GM19240 (cell line): ENCODE results near the gene RABL3.
"Not testable (repeated sequence)": the region's sequence is repeated elsewhere in the genome, so short reads cannot be mapped to it uniquely, and the experiment has no call there.

Experiments
- DNase-seq: peaks from one replicate; pipeline ENCODE4 v3.0.0; 2011; ENCODE audit warnings: low spot score; ENCODE audit not compliant: insufficient read length

The RABL3 gene

DNA sequence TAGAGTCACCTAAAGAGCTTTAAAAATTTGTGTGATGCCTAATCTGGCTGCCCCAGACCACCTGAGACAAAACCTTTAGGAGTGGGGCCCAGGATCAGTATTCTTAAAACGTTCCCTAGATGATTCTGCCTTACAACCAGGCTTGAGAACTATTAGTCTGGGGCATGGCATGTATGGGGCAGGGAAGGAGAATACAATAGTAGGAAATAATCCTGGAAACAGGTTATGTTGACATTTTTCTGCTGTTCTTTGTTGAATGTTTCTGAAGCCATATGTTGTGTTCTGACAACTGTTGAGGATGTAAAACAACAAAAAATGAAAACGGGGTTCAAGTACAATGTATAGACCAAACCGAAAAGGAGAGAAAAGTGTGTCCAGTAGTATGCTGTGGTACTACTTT is 3.1 kb upstream of the RABL3 start:
- no peak for DNase-seq

- DNase-seq: no peak
Observed at GRCh38 chr3:120743556-120744195, 1.4 kb upstream of the RABL3 start.

- DNase-seq: no peak
Observed at GRCh38 chr3:120742849-120743365, 591 bp upstream of the RABL3 start.

GRCh38 chr3:120741837-120742197 is 499 bp downstream of the RABL3 start:
- no peak for DNase-seq

GRCh38 chr3:120741320-120741719 is 996 bp downstream of the RABL3 start:
- no peak for DNase-seq

GRCh38 chr3:120738006-120738405 is 4.3 kb downstream of the RABL3 start:
- DNase-seq: not testable (repeated sequence)

DNA sequence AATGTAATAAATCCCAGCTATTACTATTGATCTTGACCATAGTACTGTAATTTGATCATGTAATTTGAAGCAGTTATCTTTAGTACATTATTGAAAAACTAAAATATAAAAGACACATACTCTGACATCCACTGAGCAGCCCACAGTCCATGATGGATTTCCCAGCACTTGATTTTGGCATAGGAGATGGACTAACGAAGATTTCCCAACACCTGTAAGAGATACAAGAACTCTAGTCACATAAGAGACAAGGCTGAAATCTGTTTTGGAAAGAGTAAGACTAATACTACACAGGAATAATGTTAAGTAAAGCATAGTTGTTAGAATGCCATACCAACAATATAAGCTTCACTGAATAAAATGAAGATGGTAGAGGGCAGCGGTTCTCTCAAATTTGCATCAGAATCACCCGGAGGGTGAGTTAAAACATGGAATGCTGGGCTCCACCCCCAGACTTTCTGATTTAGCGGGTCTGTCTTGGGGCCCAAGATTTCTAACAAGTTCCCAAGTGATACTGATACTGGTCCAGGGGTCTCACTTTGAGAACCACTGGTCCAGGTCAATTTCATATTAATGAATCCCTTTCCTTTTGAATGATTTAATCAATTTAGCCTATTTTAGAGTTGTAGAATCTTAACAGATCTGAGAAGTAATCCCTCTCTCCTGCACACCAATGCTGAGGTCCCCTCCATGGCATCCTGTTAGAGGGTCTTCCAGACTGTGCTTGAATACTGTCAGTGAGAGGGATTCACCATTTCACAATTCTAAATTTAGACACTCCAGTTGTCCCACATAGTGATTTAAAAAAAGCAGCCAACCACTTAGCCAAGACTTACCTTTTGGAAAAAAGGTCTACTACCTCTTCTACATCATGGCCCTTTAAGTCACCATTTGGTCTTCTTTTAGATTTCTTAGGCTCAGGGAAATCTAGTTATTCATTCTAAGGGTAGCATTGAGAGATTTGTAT is 11.5 kb downstream of the RABL3 start:
- no peak for DNase-seq

DNA sequence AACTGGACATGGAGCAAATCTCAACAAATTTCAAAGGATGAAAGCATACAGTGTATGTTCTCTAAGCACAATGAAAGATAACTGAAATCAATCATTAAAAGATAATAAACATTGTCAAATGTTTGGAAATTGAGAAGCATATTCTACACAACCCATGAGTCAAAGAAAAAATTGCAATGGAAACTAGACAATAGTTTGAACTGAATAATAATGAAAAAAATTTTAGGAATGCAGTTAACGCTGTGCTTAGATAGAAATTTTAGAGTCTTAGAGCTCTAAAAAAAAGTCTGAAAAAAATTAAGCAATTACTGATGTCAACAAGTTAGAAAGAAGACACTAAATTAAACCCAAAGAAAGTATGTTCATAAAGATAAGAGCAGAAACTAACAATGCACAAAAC is 15.5 kb downstream of the RABL3 start:
- DNase-seq: no peak

DNA sequence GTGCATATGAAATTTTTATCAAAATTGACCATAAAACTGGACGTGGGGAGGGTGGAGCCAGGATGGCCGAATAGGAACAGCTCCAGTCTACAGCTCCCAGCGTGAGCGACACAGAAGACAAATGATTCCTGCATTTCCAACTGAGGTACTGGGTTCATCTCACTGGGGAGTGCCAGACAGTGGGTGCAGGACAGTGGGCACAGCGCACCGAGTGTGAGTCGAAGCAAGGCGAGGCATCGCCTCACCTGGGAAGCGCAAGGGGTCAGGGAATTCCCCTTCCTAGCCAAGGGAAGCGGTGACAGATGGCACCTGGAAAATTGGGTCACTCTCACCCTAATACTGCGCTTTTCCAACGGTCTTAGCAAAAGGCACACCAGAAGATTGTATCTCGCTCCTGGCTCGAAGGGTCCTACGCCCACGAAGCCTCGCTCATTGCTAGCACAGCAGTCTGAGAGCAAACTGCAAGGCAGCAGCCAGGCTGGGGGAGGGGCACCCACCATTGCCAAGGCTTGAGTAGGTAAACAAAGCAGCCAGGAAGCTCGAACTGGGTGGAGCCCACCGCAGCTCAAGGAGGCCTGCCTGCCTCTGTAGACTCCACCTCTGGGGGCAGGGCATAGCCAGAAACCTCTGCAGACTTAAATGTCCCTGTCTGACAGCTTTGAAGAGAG is 23.0 kb downstream of the RABL3 start:
- not testable (repeated sequence) for DNase-seq

DNA sequence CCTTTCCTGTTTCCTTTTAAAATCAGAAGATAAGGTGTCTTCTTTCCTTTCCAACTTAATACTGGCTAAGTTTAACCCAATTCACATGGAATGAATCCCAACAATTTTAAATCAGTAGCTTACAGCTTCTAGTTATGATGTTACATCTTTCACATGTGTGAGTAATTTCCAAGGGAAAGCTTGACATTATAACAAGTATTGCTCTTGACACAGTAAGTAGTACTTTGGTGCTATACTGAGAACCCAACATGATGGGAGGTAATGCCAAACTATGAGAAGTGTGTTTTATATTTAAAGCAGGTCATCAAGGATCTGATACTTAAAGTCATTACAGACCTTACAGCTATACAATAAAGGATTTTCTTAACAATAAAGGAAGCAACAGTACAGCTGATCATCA is 29.1 kb downstream of the RABL3 start:
- DNase-seq: no peak

DNA sequence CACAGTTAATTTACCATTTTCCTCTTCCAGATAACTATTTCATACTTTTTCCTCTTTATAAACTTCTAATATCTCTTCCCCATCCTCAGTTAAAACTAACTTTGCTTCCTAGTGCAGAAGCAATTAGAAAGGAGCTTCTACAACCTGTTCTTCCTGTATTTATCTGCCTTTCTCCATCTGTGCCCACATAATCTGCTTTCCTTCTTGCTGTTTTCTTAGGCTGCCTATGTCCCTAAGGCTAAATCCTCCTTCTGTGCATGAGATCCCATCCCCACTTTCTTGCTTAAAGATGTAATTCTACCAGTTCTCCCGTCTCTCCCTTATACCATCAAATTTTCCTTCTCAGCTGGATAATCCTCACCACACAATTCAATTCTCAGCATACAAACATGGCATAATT is 31.9 kb downstream of the RABL3 start:
- DNase-seq: no peak

- DNase-seq: no peak
Observed at GRCh38 chr3:120708408-120708807, 33.9 kb downstream of the RABL3 start.

GRCh38 chr3:120706950-120707349 is 35.4 kb downstream of the RABL3 start:
- no peak for DNase-seq

DNA sequence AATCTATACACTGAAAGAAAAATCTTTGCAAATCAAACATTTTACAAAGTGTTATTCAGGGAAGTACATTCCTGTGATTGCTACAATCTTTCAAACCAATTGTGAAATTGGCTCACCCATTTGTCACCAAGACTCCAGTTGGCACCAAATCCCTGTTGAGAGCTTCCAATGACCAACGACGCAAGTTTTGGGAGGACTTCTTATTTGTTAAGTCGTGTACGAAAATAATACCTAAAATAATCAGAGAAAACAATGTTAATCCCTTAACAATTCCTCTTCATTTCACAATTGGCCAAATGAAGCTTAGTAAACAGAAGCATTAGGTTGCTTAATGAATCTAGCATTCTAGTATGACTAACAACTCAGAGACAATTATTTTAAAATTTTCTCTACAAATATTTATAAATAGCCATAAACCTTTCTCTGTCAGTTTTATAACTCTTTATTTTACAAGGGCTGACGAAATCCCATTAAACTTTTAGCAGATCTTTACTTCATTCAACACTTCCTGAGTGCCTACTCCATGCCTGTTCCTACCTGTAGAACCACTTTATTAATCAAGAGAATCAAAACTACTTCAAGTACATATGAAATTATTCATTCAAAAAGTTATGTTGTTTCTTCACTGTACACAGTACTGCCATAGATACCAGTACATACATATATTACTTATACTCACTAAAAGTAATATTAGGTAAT is 36.3 kb downstream of the RABL3 start:
- DNase-seq: no peak

- no peak for DNase-seq
Observed at GRCh38 chr3:120699333-120699732, 43.0 kb downstream of the RABL3 start.

- DNase-seq: no peak
Observed at GRCh38 chr3:120693439-120694171, 48.7 kb downstream of the RABL3 start.

GRCh38 chr3:120689395-120689794 is 52.9 kb downstream of the RABL3 start:
- DNase-seq: no peak

- peak; percentile 22 for DNase-seq
Observed at GRCh38 chr3:120688121-120688520, 54.2 kb downstream of the RABL3 start.

DNA sequence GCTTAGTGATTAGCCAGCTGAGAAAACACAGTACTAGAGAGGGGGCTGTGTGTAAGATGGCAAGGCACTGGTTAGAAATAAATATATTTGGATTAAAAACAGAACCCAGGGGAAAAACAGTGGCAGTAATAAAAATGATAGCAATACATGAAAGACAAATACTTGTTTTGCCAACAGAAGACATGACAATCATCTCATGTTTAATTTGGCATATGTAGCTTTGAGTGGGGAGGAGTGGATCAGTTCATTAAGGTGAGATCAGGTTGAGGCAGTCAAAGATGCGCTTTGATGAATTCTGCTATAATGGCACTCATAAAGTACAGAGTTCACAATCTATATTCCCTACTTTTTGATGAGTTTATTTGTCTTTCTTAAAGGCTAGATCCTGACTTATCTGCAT is 56.9 kb downstream of the RABL3 start:
- no peak for DNase-seq

GRCh38 chr3:120684896-120685295 is 57.4 kb downstream of the RABL3 start:
- no peak for DNase-seq
